Astrocyte of the cerebellum (primary cell): ENCODE results near the gene LRIG1.

ENCODE experiments used
- DNase-seq: peaks from one replicate; pipeline ENCODE4 v3.0.0-alpha.2; 2011; ENCODE audit warnings: low read depth
- H3K4me3 ChIP-seq: 2 replicates; pipeline ENCODE4 v1.5.1; 2011; ENCODE audit warnings: mild to moderate bottlenecking, low read depth, low read length, moderate library complexity
- in situ Hi-C: cut with HindIII; loops from 2 replicates; pipeline ENCODE4 v1.10.0; 2017; ENCODE audit warnings: low sequenced_read_pairs
- TF ChIP-seq, protein P1 (sequence below): IDR thresholded peaks from 2 replicates; pipeline ENCODE4 v1.5.1; 2012; ENCODE audit warnings: low read length, low read depth, moderate library complexity, mild to moderate bottlenecking; ENCODE audit errors: missing control alignments

LRIG1 gene

DNA sequence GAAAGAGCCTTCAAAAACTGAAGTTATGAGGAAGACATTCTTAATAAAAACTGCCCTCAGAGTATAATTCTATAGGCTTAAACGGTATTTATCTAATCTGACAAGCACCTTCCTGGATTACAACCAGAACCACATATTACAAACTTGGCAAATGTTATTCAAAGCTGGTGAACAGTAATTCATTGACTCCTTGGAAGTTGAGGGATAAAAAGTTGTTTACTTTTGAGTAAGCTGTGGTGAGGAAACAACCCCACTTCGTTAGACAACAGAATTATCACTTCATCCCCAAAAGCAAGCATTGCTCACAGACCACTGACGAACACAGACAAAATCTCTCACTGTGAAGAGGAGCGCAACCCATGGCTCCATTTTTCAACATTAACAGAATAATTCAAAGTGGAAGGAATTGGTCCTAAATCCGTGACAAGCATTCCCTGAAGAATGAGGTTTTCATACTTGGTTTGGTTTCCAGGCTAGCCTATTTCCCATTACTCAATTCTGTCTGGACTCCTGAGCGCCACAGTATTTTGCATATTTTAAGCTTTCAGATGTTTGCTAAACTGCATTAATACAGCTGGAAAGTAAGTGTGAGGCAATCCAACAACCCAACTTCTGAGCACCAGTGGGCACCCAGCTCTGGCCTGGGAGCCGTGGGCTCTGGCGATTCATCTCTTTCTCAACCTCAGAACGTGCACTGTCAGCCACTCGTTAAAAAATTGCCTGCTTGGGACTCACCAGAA lies 32.7 kb downstream of the LRIG1 start:
- TF ChIP-seq, protein P1, sequence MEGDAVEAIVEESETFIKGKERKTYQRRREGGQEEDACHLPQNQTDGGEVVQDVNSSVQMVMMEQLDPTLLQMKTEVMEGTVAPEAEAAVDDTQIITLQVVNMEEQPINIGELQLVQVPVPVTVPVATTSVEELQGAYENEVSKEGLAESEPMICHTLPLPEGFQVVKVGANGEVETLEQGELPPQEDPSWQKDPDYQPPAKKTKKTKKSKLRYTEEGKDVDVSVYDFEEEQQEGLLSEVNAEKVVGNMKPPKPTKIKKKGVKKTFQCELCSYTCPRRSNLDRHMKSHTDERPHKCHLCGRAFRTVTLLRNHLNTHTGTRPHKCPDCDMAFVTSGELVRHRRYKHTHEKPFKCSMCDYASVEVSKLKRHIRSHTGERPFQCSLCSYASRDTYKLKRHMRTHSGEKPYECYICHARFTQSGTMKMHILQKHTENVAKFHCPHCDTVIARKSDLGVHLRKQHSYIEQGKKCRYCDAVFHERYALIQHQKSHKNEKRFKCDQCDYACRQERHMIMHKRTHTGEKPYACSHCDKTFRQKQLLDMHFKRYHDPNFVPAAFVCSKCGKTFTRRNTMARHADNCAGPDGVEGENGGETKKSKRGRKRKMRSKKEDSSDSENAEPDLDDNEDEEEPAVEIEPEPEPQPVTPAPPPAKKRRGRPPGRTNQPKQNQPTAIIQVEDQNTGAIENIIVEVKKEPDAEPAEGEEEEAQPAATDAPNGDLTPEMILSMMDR, result no peak
- no peak for DNase-seq
- no peak overlapping the region for H3K4me3 ChIP-seq
- in situ Hi-C loops, result no loop called here

DNA sequence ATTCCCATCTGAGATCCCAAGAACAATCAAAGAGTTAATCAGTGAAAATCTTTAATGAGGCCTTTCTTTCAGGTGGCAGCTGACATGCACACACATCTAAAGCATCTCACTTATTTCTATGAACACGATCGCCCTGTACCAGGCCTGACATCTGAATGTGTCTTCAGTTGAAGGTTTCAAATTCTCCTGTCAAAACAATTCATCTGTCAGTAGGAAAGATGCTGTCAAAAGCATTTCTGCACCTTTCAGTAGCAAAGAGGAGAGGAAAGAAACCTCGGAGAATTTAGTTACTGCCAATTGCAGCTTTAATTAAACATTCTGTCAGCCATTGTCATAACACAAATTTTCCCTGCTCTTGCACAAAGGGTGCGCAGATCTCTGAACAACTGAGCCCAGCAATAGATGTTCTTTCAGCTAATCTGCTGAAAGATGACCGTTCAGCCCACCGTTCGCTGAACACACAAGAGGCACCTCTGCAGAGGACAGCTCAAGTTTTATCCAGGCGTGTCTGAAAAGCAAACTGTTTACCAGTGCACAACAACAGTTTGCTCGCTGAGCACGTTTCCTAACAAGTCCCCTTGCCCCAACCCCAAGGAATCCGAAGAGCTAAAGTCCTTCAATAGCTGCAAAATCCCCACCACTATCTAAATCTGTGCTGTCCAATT lies 34.1 kb downstream of the LRIG1 start:
- TF ChIP-seq, protein P1, result no peak
- in situ Hi-C loops, result no loop called here
- no peak overlapping the region for H3K4me3 ChIP-seq
- no peak for DNase-seq

DNA sequence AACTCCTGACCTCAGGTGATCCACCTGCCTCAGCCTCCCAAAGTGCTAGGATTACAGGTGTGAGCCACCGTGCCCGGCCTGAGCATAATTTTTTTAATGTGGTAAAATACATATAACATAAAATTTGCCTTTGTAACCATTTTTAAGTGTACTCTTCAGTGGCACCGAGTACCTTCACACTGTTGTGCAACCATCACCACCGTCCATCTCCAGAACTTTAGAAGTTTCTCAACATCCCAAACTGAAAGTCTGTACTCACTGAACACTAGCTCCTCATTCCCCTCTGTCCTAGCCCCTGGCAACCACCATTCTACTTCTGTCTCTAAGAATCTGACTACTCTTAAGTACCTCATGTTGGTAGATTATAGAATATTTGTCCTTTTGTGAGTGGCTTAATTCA lies 35.2 kb downstream of the LRIG1 start:
- no peak for DNase-seq
- TF ChIP-seq, protein P1, result no peak
- in situ Hi-C loops, result no loop called here
- H3K4me3 ChIP-seq, result no peak overlapping the region

DNA sequence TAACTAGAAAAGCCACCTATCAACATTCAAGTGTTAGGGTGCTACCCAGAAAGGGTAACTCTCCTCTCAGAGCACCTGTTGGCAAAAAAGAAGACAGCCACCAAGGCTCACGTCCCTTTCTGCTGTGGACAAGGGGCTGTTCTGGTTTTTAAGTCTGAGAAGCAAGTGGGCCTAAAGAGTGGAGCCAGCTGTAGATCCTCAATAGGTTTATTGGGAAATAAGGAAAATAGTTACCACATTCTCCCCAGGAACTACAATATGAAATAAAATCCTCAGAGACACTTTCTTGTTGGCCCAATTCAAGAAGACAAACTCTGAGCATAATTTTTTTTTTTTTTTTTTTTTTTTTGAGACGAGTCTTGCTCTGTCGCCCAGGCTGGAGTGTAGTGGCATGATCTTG lies 35.8 kb downstream of the LRIG1 start:
- in situ Hi-C loops, result no loop called here
- TF ChIP-seq, protein P1, result no peak
- no peak for DNase-seq
- H3K4me3 ChIP-seq, result no peak overlapping the region

DNA sequence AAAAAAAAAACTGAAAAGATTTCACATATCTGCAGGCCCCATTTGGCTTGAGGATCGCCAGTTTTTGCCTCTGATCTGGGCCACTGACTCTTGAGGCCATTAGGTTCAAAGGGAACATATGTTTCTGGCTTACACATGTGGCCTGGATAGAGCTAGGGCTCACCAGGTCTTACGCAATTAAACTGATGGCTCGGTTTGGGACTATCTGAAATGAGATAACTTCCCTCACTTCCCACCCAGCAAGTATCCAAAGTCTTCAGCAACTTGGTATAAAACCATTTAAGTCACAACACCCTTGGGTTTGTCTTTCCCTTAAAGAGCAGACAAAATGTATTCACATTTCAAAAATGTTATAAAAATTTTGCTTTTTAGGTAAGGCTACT lies 36.3 kb downstream of the LRIG1 start:
- no peak overlapping the region for H3K4me3 ChIP-seq
- in situ Hi-C loops, result no loop called here
- TF ChIP-seq, protein P1, result no peak
- DNase-seq, result no peak

DNA sequence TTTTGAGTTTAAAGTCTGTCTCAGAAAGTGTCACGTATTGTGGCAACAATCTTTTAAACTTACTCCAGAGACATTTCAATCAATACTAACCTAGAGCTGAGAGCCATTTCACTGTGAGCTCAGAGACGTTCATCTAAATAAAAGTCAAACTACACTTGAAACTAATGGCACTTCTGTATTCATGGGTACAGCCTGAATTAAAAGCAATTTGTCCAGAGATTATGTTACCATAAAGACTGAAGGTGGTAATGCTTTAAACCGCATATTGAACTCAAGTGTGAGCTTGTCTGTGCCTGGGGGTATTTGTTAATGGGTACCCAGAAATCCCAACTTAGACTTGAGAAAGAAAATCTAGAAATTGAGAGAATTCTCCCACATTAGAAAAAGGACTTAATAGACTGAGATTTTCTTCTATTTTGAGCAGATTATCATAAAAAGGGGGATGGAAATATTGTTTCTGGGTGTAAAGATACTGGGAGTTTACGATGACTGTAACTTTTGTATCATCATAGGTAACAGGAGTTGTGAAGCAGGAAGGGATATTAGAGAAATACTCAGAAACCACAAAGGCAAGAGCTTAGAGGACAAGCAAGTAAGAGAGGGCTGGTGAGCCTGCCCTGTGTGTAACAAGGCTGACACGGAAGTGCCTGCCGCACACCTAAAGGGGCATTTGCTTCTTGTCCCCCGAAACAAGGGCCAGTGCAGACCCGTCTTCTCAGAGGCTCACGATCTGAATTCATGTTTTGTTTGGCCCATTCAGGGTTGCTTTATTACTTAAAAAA lies 36.9 kb downstream of the LRIG1 start:
- DNase-seq, result no peak
- TF ChIP-seq, protein P1, result no peak
- H3K4me3 ChIP-seq, result no peak overlapping the region
- in situ Hi-C loops, result no loop called here
